ENCODE measurements around the gene NHLRC1.

DNA sequence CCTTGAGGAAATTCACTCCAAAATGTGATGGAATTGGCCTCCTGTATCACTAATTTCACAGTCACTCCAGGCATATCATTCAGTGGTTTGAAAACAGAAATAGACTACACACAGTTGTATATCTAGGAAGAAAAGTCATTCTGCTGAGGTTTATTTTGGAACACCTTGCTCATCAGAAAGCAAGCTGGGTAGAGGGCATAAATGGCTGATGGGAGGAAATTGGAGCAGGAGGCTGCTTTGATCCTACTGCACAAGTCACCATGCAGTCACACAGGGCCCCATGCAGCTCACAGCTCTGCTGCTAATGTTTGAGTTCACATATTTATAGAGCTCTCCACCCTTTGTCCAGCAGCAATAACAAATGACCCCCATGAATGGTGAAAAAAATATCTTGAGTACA lies 12.3 kb downstream of the NHLRC1 start:
- TF ChIP-seq YY1 (IDR thresholded peaks at IDR 0.05; ENCODE audit: insufficient read depth, insufficient read length) (no peak), ZNF274 (IDR thresholded peaks at IDR 0.05; ENCODE audit: low read depth, low read length) (no peak), SUZ12 (IDR thresholded peaks at IDR 0.05; ENCODE audit: extremely low read depth, insufficient read depth, insufficient read length) (no peak)
